K562 (cell line): Measurements from ENCODE around the gene UBXN2A. TPM values are rescaled to one million over a fixed set of nuclear protein-coding genes. Genes with fewer than 3 reads are reported as not detected.

Source experiments
- ATAC-seq: fragments of 200-7000 bp; cut with Tn5 transposase; 3 replicates; pipeline ENCODE4 v1.9.1; 2020; ENCODE audit warnings: moderate library complexity
- BruUV-seq: library from RNA; stranded (reverse); fragments of 400-500 nt; replicated peaks from 2 replicates; lab custom pipeline; 2021; lab: Mats Ljungman, UMichigan
- CTCF ChIA-PET: fragments of 300-600 bp; formaldehyde crosslinking; extraction: SDS; loops from one replicate; lab custom pipeline; 2021; ENCODE audit warnings: low intra/inter-chr PET ratio; lab: Yijun Ruan, JAX
- POLR2A ChIA-PET: fragments of 300-600, 350-650 bp; sonication (Branson Sonifier 250); formaldehyde crosslinking; extraction: SDS; loops from one replicate; lab custom pipeline; 2021; ENCODE audit warnings: antibody characterized with exemption, inconsistent platforms; lab: Yijun Ruan, JAX
- DNase-seq, 4 experiments: peaks; one replicate each; pipeline versions ENCODE4 v3.0.0 to v3.0.0-alpha.2; 2011 to 2018; ENCODE audit warnings: low spot score in 3 of 4, mixed read lengths in 3 of 4; ENCODE audit errors: extremely low read depth in 1 of 4
- FAIRE-seq: peaks from 2 replicates; lab custom pipeline; 2011; peaks lifted over from hg19 to GRCh38; lab: Jason Lieb, UNC
- H2AFZ ChIP-seq: 2 replicates; pipeline ENCODE4 v1.6.0; 2011; ENCODE audit warnings: low read depth, low read length, control low read depth, inconsistent platforms
- H3K27ac ChIP-seq: fragments of 200-600 bp; 3 replicates; pipeline ENCODE4 v1.8.0; 2011; ENCODE audit warnings: low read depth, mild to moderate bottlenecking, control low read depth, inconsistent platforms, low read length, moderate library complexity, mixed read lengths; ENCODE audit errors: extremely low read depth
- H3K27me3 ChIP-seq, 2 experiments: fragments of 300-600 bp in 1 of 2; 2 replicates in 1 of 2; 3 replicates in 1 of 2; pipeline versions ENCODE4 v1.6.0 to v1.8.0; 2011; ENCODE audit warnings: inconsistent platforms in 2 of 2, low read length in 2 of 2, mild to moderate bottlenecking in 1 of 2, mixed read lengths in 1 of 2, moderate library complexity in 1 of 2; ENCODE audit not compliant: control insufficient read depth in 2 of 2, insufficient read depth in 2 of 2
- H3K36me3 ChIP-seq: fragments of 300-600 bp; 3 replicates; pipeline ENCODE4 v1.8.0; 2011; ENCODE audit warnings: mild to moderate bottlenecking, low read length, inconsistent platforms; ENCODE audit not compliant: control insufficient read depth, insufficient read depth
- H3K4me1 ChIP-seq, 2 experiments: fragments of 200-600 bp in 1 of 2; replicated peaks in 1 of 2; 2 replicates in 1 of 2; 3 replicates in 1 of 2; pipeline versions ENCODE4 v1.5.1 to v1.8.0; 2011; ENCODE audit warnings: inconsistent platforms in 2 of 2, low read length in 2 of 2, mild to moderate bottlenecking in 1 of 2, mixed read lengths in 1 of 2, moderate library complexity in 1 of 2; ENCODE audit not compliant: control insufficient read depth in 2 of 2, insufficient read depth in 2 of 2
- H3K4me2 ChIP-seq: 2 replicates; pipeline ENCODE4 v1.6.1; 2011; ENCODE audit warnings: low read length, control low read depth, inconsistent platforms, mixed read lengths; ENCODE audit not compliant: insufficient read depth
- H3K4me3 ChIP-seq: fragments of 200-600 bp; sonication (generic), shearing (Covaris generic); 2 replicates; pipeline ENCODE4 v1.5.1; 2016; ENCODE audit warnings: control low read depth, inconsistent platforms
- H3K79me2 ChIP-seq: fragments of 200-600 bp; 3 replicates; pipeline ENCODE4 v1.8.0; 2011; ENCODE audit warnings: low read length, inconsistent platforms; ENCODE audit not compliant: control insufficient read depth, insufficient read depth
- H3K9ac ChIP-seq, 2 experiments: 2 replicates each; pipeline versions ENCODE4 v1.6.0 to v1.6.1; 2011; ENCODE audit warnings: low read depth in 2 of 2, low read length in 2 of 2, control low read depth in 1 of 2, inconsistent platforms in 1 of 2, mild to moderate bottlenecking in 1 of 2, mixed read lengths in 1 of 2; ENCODE audit not compliant: insufficient read depth in 1 of 2
- H3K9me1 ChIP-seq: one replicate; pipeline ENCODE4 v1.6.0; 2011; ENCODE audit warnings: inconsistent platforms, mild to moderate bottlenecking, low read length, moderate library complexity; ENCODE audit not compliant: control insufficient read depth, insufficient read depth
- H3K9me3 ChIP-seq: replicated peaks from 2 replicates; pipeline ENCODE4 v1.5.1; 2011; ENCODE audit warnings: low read depth, low read length, inconsistent platforms; ENCODE audit not compliant: control insufficient read depth, insufficient read depth
- H4K20me1 ChIP-seq: replicated peaks from 2 replicates; pipeline ENCODE4 v1.6.1; 2011; ENCODE audit warnings: low read length, inconsistent platforms, mixed read lengths; ENCODE audit not compliant: control insufficient read depth, insufficient read depth
- CCAR2 ChIP-seq: fragments of 200-400 bp; formaldehyde crosslinking; IDR thresholded peaks from 2 replicates; pipeline ENCODE4 v1.6.1; 2017; ENCODE audit warnings: mild to moderate bottlenecking, low read depth, low read length
- ETV1 ChIP-seq: fragments of 450-650 bp; conservative IDR thresholded peaks from 2 replicates; pipeline ENCODE4 v1.6.1; 2016; ENCODE audit warnings: missing genetic modification characterization, control low read depth, low read depth, missing compliant biosample characterization
- LCOR ChIP-seq: sonication (generic); formaldehyde crosslinking; IDR thresholded peaks from 2 replicates; pipeline ENCODE4 v1.8.0; 2022; ENCODE audit warnings: mild to moderate bottlenecking, missing genetic modification reagents
- MYNN ChIP-seq, 2 experiments: sonication (generic); formaldehyde crosslinking in 1 of 2; IDR thresholded peaks; 2 replicates each; pipeline versions ENCODE4 v1.5.0 to v1.6.1; 2016 to 2020; ENCODE audit warnings: antibody characterized with exemption in 1 of 2, missing genetic modification reagents in 1 of 2
- PRMT5 ChIP-seq: sonication (generic); formaldehyde crosslinking; IDR thresholded peaks from 2 replicates; pipeline ENCODE4 v1.5.0; 2020; ENCODE audit warnings: missing genetic modification reagents
- PURB ChIP-seq: sonication (generic); formaldehyde crosslinking; IDR thresholded peaks from 2 replicates; pipeline ENCODE4 v1.9.0; 2021; ENCODE audit warnings: low read depth, mild to moderate bottlenecking, missing genetic modification reagents
- STAG1 ChIP-seq: sonication (generic); formaldehyde crosslinking; IDR thresholded peaks from 2 replicates; pipeline ENCODE4 v1.5.0; 2020; ENCODE audit warnings: missing genetic modification reagents, borderline replicate concordance
- ZBED1 ChIP-seq: IDR thresholded peaks from 2 replicates; pipeline ENCODE4 v1.6.1; 2014
- ZNF175 ChIP-seq: fragments of 200-800 bp; sonication (Bioruptor generic); IDR thresholded peaks from 2 replicates; pipeline ENCODE4 v1.6.1; 2016; ENCODE audit warnings: low read depth, mild to moderate bottlenecking, missing genetic modification characterization, missing compliant biosample characterization
- ZNF311 ChIP-seq: fragments of 250-450 bp; sonication (Bioruptor Pico); IDR thresholded peaks from 2 replicates; pipeline ENCODE4 v1.4.0; 2020; ENCODE audit warnings: mild to moderate bottlenecking, moderate library complexity
- ZNF507 ChIP-seq: conservative IDR thresholded peaks from 2 replicates; pipeline ENCODE4 v1.6.1; 2017; ENCODE audit warnings: missing genetic modification characterization, missing compliant biosample characterization
- ZNF583 ChIP-seq: fragments of 250-450 bp; sonication (Bioruptor Pico); IDR thresholded peaks from 2 replicates; pipeline ENCODE4 v1.4.0; 2020
- WGBS: fragments of 100-300 bp; shearing (Covaris generic); methylation state at CpG from one replicate; pipeline ENCODE4 v1.1.6; 2016; ENCODE audit warnings: low coverage, mixed read lengths; ENCODE audit not compliant: insufficient coverage; ENCODE audit errors: missing lambda C conversion rate; 5-methylcytosine and 5-hydroxymethylcytosine counted together
- in situ Hi-C: fragments of 300-500 bp; cut with MboI; formaldehyde crosslinking; loops from 4 replicates; pipeline ENCODE4 v1.15.0; 2018; ENCODE audit warnings: inconsistent platforms, mixed read lengths
- intact Hi-C: fragments of 100-400 bp; cut with micrococcal nuclease; formaldehyde crosslinking; loops from 2 replicates; pipeline ENCODE4 v1.14.2; 2022
- polyA plus RNA-seq, 8 experiments: library from polyadenylated mRNA; depleted of rRNA in 4 of 8; stranded (reverse) in 5 of 8; unstranded in 3 of 8; fragments of >200 nt; fragmentation: Nextera tagmentation in 2 of 8; fragmentation: Illumina TruSeq in 1 of 8; extraction: Ambion mirVana in 2 of 8; extraction: Trizol in 1 of 8; gene quantifications; 2 replicates each; pipeline versions ENCODE4 v1.2.1 to v1.2.3, GENCODE V29; 2011 to 2014; ENCODE audit warnings: inconsistent platforms in 1 of 8, missing spikeins in 1 of 8
- total RNA-seq, 7 experiments: library from RNA; depleted of rRNA in 6 of 7; stranded (reverse); fragments of >200 nt in 6 of 7; fragmentation: Illumina TruSeq in 2 of 7; extraction: Trizol in 2 of 7; gene quantifications; 2 replicates each; pipeline versions ENCODE4 v1.2.1 to v1.2.3, GENCODE V29; 2011 to 2021; ENCODE audit warnings: low replicate concordance in 1 of 7
- TF ChIP-seq, protein P1 (sequence below): fragments of 200-800 bp; sonication (Bioruptor generic); IDR thresholded peaks from 2 replicates; pipeline ENCODE4 v1.6.1; 2016; ENCODE audit warnings: missing genetic modification characterization, missing compliant biosample characterization
- TF ChIP-seq, protein P2 (sequence below): fragments of 450-650 bp; formaldehyde crosslinking; IDR thresholded peaks from 2 replicates; pipeline ENCODE4 v1.4.0; 2020; ENCODE audit warnings: mild to moderate bottlenecking, moderate library complexity
- TF ChIP-seq, protein P3 (sequence below): sonication (generic); formaldehyde crosslinking; IDR thresholded peaks from 2 replicates; pipeline ENCODE4 v1.8.1; 2023; ENCODE audit warnings: mild to moderate bottlenecking, missing genetic modification reagents, moderate library complexity

UBXN2A gene
- total and polyA plus RNA-seq, 9 of the 15 experiments (the other 6 are each of a cell fraction or from before 2014, with no cell fraction given), result 3.4 to 25.6 (median 16.0) TPM

DNA sequence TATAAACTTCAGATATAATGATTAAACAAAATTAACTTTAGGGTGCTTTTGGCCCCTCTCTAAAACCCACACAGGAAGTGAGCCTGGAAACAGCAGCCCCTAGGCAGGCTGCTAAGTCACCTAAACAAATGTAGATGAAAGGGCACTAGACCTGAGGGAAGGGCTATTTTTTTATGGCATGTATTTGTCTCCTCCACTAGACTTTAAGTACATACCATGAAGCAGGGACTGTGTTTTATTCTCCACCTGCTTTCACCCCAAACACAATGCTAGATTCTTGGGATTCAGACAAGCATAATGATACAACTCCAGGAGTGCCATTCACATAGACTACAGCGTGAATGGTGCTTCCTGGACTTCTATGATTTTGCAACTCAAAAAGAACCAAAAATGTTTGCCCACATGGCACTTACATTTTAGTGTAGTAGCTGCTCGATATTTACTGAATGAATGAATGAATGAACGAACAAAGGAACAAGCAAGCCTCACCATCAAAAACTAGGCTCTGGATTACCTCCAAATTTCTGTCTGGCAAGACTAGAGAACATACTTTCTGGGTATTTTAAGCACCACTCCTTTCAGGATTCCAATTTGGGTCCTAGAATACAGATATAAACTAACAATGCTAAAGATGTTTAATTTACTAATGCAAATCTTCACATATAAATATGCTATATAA lies 23.4 kb upstream of the UBXN2A start:
- peak overlapping the region; percentile 50 for H3K27ac ChIP-seq
- H3K4me1 ChIP-seq, result peaks cover 0 to 12% of the 10 kb centered on the region in 2 experiments; a peak in 3 of 5 replicates
- no peaks in the 10 kb centered on the region for H3K9me3 ChIP-seq
- in situ Hi-C loops, result no loop called here
- 44% methylated on average over 3 of the region's 3 CpGs for WGBS
- no peaks in the 10 kb centered on the region for H3K27me3 ChIP-seq
- ATAC-seq (peak; percentile 75), FAIRE-seq (no peak), DNase-seq (peak in 2 of 4 experiments; percentile 42 to 53)
- no peak overlapping the region for H3K4me3 ChIP-seq
- H3K79me2 ChIP-seq, result peaks cover 89% of the 10 kb centered on the region
- peak overlapping the region; percentile 3 for H2AFZ ChIP-seq
- intact Hi-C loops, result no loop called here
- no peaks in the 10 kb centered on the region for H4K20me1 ChIP-seq
- peak overlapping the region in 1 of 2 experiments; percentile 27; a peak in 1 of 4 replicates for H3K9ac ChIP-seq
- H3K4me2 ChIP-seq, result peak overlapping the region; percentile 7
- POLR2A ChIA-PET, result interaction anchor here (0.6 to 1.8 kb wide), 2 partner anchors 10 to 23 kb away, joined by 3 to 16 read pairs; partner anchors contain the start of genes ATAD2B and UBXN2A
- CTCF ChIA-PET, result no interaction called here
- no peaks in the 10 kb centered on the region for H3K9me1 ChIP-seq
- BruUV-seq, result no TSS peak
- no peaks in the 10 kb centered on the region for H3K36me3 ChIP-seq
- TF ChIP-seq ZNF583 (CRISPR knock-in tag) (no peak), ZNF311 (CRISPR knock-in tag) (no peak), ZNF175 (CRISPR knock-in tag) (no peak), STAG1 (CRISPR knock-in tag) (no peak), ZNF507 (tag) (no peak), ZBED1 (no peak), PURB (CRISPR knock-in tag) (no peak), PRMT5 (CRISPR knock-in tag) (no peak), CCAR2 (no peak), MYNN (IDR thresholded peaks at IDR 0.05) (no peak), MYNN (CRISPR knock-in tag; IDR thresholded peaks at IDR 0.05) (no peak), ETV1 (tag) (peak; percentile 34; the same call in 1 of the 2 replicates), LCOR (CRISPR knock-in tag) (no peak)
- TF ChIP-seq, protein P1, sequence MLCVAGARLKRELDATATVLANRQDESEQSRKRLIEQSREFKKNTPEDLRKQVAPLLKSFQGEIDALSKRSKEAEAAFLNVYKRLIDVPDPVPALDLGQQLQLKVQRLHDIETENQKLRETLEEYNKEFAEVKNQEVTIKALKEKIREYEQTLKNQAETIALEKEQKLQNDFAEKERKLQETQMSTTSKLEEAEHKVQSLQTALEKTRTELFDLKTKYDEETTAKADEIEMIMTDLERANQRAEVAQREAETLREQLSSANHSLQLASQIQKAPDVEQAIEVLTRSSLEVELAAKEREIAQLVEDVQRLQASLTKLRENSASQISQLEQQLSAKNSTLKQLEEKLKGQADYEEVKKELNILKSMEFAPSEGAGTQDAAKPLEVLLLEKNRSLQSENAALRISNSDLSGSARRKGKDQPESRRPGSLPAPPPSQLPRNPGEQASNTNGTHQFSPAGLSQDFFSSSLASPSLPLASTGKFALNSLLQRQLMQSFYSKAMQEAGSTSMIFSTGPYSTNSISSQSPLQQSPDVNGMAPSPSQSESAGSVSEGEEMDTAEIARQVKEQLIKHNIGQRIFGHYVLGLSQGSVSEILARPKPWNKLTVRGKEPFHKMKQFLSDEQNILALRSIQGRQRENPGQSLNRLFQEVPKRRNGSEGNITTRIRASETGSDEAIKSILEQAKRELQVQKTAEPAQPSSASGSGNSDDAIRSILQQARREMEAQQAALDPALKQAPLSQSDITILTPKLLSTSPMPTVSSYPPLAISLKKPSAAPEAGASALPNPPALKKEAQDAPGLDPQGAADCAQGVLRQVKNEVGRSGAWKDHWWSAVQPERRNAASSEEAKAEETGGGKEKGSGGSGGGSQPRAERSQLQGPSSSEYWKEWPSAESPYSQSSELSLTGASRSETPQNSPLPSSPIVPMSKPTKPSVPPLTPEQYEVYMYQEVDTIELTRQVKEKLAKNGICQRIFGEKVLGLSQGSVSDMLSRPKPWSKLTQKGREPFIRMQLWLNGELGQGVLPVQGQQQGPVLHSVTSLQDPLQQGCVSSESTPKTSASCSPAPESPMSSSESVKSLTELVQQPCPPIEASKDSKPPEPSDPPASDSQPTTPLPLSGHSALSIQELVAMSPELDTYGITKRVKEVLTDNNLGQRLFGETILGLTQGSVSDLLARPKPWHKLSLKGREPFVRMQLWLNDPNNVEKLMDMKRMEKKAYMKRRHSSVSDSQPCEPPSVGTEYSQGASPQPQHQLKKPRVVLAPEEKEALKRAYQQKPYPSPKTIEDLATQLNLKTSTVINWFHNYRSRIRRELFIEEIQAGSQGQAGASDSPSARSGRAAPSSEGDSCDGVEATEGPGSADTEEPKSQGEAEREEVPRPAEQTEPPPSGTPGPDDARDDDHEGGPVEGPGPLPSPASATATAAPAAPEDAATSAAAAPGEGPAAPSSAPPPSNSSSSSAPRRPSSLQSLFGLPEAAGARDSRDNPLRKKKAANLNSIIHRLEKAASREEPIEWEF, result no peak
- TF ChIP-seq, protein P2, sequence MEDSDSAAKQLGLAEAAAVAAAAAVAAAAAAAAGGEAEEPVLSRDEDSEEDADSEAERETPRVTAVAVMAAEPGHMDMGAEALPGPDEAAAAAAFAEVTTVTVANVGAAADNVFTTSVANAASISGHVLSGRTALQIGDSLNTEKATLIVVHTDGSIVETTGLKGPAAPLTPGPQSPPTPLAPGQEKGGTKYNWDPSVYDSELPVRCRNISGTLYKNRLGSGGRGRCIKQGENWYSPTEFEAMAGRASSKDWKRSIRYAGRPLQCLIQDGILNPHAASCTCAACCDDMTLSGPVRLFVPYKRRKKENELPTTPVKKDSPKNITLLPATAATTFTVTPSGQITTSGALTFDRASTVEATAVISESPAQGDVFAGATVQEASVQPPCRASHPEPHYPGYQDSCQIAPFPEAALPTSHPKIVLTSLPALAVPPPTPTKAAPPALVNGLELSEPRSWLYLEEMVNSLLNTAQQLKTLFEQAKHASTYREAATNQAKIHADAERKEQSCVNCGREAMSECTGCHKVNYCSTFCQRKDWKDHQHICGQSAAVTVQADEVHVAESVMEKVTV (CRISPR knock-in tag), result no peak
- TF ChIP-seq, protein P3, sequence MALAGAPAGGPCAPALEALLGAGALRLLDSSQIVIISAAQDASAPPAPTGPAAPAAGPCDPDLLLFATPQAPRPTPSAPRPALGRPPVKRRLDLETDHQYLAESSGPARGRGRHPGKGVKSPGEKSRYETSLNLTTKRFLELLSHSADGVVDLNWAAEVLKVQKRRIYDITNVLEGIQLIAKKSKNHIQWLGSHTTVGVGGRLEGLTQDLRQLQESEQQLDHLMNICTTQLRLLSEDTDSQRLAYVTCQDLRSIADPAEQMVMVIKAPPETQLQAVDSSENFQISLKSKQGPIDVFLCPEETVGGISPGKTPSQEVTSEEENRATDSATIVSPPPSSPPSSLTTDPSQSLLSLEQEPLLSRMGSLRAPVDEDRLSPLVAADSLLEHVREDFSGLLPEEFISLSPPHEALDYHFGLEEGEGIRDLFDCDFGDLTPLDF (CRISPR knock-in tag), result no peak
